ENCODE measurements around the gene FABP1.

Gene FABP1

DNA sequence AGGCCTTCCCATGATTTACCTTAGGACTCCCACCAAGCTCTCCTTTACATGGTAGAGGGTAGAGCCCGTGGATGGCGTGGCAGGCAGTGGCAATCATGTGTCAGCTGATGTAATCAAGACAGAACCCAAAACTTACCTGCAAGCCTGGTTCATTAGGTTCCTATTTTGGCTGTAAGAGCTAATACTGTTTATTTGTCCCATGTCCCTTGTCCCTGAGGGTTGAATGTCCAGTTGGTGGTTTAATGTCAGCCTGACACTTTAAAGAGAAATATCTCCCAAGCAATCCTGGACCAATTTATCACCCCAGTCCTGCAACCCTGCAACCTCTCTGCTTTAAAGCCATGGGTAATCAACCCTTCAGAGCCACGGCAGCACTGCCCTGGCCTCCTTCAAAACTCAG, 6.0 kb upstream of the FABP1 start:
- DNase-seq, result no peak

GRCh38 chr2:88131999-88132368, 4.1 kb upstream of the FABP1 start:
- DNase-seq, result no peak

DNA sequence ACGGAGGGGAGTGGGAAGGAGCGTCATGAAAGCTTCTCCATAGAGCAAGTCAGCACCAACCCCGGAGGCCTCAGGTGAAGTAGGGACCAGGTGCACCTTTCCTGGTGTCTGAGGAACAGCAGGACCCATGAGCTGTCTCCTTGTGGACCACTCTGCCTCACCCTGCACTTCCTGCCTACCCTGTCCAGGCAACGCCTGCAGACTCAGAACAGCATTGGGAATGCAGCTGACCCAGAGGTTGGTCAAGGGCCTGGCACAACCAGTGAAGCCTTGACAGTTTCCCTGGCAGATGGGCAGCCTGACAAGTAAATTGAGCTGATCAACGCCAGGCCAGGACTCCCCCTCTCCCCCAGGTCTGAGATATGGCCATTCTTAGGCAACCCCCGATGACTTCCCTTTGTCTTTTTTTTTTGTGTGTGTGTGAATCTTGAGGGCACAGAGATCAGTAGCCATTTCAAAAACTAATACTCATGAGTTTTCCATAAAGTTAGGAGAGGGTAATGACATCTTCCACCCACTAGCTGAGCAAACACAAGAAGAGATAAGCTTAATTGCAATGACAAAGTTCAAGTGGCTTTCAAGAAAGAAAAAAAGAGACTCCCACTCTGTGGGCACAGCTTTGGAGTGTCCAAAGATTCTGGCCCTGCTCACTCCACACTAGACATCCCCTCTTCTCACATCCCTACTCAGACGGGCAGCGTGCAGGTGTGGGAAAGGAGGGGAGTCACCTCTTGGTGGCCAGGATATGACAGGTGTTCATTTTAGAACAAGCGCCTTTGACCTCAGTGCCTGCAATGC, 3.5 kb upstream of the FABP1 start:
- DNase-seq, result no peak

- no peak for DNase-seq
Observed at GRCh38 chr2:88129313-88129959, 1.6 kb upstream of the FABP1 start.

GRCh38 chr2:88128654-88129312, 921 bp upstream of the FABP1 start:
- DNase-seq, result no peak

- DNase-seq, result no peak
Observed at GRCh38 chr2:88127638-88127887, 299 bp downstream of the FABP1 start.

DNA sequence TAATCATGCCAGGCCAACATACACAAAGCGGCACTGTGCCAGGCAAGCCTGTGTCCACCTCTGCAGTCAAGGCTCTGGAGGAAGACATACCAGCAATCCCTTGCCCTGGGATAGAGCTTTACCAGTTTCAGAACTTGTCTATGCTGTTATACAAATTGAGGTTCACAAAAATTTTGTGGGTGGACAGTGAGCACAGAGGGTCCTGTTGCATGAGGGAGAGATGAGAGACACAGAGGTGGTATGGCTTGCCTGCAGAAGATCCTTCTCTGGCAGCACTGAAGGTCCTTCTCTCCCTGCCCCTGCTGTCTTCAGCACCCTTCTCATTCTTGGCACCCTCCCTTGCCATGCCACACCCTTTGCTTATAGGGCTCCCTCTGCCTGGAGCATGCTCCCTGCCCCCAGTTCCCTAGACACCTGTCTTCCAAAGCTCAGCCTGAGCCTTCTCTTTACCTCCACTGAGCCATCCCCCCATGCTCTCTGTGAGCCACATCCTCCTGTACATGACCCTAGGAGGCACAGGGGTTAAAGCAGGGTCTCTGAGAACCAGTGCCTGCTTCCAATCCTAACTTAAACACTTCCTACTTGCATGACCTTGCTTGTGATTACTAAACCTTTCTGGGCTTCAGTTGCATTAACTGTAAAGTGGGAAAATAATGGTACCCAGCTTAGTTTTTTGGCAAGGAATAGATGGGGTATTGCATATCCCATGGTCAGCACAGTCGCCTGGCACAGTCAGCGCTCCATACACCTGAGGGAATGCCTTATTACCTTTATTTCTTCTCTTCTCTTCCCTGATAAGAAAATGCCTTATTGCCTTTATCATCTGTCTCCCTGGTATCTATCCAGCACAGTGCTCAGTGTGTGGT, 857 bp downstream of the FABP1 start:
- no peak for DNase-seq

DNA sequence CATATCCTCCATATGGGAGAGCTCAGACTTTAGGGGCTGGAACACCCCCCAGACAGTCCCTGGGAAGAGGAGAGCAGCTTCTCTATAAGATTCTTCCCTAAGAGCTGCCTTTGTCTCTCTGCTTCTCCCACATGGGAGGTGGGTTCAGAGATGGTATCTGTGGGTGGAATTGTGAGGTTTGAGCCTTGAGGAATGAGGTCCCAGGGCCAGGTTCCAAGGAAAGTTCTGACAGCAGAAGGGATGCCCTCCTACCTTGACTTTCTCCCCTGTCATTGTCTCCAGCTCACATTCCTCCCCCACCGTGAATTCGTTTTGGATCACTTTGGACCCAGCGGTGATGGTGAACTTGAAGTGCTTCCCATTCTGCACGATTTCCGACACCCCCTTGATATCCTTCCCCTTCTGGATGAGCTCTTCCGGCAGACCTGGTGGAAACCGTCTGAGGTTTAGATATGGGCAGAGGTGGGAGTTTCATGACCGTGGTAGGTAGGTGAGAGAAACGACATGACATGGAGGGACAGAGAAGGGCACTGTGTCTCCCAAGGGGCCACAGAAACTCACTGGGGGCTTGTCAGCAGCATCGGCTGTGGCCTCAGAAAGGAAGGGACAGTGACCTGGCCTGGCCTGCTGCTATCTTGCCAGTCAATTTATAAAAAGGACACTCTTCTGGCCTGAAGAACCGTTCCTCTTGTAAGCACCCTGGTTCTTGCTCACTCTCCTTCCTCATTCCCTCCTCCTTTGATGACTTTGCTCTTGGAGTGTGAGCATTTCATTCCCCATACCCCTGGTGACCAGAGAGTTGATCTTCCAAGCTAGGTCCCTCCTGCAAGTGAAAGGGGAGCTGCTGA, 1.7 kb downstream of the FABP1 start:
- no peak for DNase-seq

- no peak for DNase-seq
Observed at GRCh38 chr2:88125344-88125923, 2.4 kb downstream of the FABP1 start.

DNA sequence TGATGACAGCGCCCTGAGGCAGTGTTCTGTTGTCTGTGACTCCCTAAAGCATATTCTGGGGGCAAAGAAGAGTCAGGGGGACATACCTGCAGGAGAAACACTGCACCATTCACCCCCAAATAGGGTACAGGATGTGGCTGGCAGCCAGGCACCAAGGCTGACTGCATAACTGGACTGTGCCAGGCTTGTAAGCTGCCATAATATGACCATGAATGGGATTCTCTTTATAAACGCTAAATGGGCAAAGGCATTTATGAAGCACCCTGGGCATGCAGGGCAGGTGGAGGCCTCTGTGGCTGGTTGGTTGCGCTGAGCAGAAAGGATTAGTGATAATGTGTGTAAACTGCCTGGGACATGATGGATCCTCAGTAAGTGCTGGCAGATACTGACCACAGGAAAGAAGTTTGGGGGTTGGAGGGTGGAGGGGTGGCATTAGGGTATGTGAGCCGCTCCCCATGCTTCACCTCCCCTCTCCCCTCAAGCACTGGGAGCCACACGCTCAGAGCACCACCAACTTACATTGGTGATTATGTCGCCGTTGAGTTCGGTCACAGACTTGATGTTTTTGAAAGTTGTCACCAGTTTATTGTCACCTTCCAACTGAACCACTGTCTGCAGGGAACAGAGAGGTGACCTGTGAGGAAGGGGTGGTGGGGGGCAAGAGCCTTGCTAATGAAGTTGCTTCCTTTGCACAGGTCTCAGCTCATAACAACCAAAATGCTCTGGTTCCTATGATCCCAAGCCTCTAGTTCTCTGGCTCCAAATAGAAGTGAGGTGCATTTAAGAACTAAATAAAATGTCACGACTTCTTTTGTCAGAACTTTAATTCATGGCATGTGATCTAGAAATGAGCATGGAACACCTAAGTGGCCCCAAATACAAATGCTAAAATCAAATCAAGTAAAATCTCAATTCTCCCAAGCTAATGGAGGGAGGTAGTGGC, 3.6 kb downstream of the FABP1 start:
- no peak for DNase-seq

DNA sequence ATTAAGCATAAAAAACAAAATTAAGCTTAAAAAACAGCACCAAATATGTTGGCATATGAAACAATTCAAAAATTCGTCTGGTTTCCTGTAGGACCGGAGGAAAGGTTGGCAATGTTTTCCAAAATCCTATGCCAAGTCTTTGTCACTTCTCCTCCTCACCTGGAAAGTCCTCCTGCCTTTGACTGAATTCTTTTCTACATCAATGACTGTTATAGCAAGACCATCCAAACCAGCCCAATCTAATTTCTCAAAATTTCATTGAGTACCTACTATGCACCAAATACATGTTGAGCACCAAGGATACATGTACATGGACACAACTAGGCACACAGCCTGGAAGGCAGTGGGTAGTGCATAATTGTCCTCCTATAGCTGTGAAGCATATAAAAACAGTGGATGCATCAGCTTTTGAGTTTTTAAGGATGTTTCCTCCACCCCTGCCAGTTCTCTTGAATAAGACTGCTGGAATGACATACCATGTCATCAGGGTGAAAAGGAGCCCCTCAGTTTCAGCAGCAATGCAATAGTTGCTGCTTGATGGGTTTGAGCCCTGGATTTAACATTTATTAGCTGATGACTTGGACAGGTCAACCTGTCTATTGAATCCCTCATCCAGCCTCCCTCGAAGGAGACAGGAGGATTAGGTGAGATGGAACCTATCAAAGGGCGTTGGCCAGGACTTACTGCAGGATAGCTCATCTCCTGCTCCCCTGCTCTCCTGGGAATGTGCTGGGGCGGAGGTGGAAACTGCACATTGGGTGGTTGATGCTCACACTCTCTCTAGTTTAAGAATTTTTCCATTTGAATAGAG, 4.5 kb downstream of the FABP1 start:
- DNase-seq, result no peak

GRCh38 chr2:88122141-88122884, 5.5 kb downstream of the FABP1 start:
- no peak for DNase-seq

DNA sequence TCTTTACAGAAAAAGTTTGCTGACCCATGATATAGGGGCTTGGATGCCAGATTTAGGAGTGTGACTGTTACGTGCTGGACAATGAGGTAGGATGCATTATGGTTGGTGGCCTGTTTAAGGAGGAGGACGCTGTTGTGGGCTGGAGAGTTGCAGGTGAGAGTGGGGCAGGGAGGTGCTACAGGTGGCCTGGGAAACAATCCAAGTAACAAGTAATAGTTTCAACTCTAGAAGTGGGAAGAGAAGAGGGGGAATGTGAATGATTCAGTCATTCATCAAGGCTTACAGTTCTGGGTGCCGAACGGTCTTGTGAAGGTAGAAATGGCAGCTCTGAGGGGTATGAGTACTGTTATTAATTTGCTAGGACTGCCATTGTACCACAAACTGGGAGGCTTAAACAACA, 6.2 kb downstream of the FABP1 start:
- no peak for DNase-seq

GRCh38 chr2:88117973-88118372, 9.9 kb downstream of the FABP1 start:
- no peak for DNase-seq

GRCh38 chr2:88116669-88117432, 11.0 kb downstream of the FABP1 start:
- no peak for DNase-seq

- no peak for DNase-seq
Observed at GRCh38 chr2:88115825-88116518, 11.9 kb downstream of the FABP1 start.

GRCh38 chr2:88114889-88115288, 13.0 kb downstream of the FABP1 start:
- no peak for DNase-seq

DNA sequence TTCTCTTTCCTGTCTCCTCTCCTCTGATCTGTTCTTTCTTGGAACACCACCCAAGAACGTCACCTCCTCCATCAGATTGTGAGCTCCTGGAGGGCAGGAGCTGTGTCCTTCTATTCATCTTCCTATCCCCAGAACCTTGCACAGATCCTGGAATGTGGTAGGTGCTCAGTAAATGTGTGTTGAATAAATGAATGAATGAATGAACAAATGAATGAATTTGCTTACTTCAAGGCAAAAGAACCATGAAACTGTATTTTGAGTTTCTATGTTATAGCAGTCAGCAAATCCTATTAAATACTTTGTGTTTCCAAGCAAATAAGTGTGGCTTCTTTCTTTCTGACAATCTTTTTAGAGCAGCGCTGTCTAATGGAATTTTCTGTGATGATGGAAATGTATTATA, 14.8 kb downstream of the FABP1 start:
- DNase-seq, result no peak
